Measurements from ENCODE around the gene XCL2.

XCL2 gene

GRCh38 chr1:168518813-168519212 is 25.0 kb downstream of the XCL2 start:
- ATAC-seq (ENCODE audit: insufficient read depth, low read depth): no peak
- Histone ChIP-seq H3K4me2 (ENCODE audit: insufficient read depth, low read length) (no peak overlapping the region), H2AFZ (ENCODE audit: low read depth, low read length) (no peak overlapping the region), H3K79me2 (ENCODE audit: insufficient read depth, low read length) (no peaks in the 10 kb centered on the region), H3K4me1 (ENCODE audit: insufficient read depth, low read length) (peaks cover 62% of the 10 kb centered on the region), H3K36me3 (ENCODE audit: insufficient read depth, low read length) (no peaks in the 10 kb centered on the region), H4K20me1 (ENCODE audit: insufficient read depth, low read length) (no peaks in the 10 kb centered on the region), H3K27ac (ENCODE audit: low read length) (no peak overlapping the region), H3K9ac (ENCODE audit: low read depth, low read length) (no peak overlapping the region), H3K27me3 (ENCODE audit: insufficient read depth, low read length, poor library complexity) (no peaks in the 10 kb centered on the region), H3K9me3 (ENCODE audit: insufficient read depth, low read length, severe bottlenecking) (peaks cover 4% of the 10 kb centered on the region), H3K4me3 (ENCODE audit: low read depth in 1 of 2, low read length in 2 of 2) (no peak overlapping the region)
- TF ChIP-seq EZH2 (IDR thresholded peaks at IDR 0.05; ENCODE audit: borderline replicate concordance, low read depth, low read length, severe bottlenecking): no peak
- TF ChIP-seq, protein P1, sequence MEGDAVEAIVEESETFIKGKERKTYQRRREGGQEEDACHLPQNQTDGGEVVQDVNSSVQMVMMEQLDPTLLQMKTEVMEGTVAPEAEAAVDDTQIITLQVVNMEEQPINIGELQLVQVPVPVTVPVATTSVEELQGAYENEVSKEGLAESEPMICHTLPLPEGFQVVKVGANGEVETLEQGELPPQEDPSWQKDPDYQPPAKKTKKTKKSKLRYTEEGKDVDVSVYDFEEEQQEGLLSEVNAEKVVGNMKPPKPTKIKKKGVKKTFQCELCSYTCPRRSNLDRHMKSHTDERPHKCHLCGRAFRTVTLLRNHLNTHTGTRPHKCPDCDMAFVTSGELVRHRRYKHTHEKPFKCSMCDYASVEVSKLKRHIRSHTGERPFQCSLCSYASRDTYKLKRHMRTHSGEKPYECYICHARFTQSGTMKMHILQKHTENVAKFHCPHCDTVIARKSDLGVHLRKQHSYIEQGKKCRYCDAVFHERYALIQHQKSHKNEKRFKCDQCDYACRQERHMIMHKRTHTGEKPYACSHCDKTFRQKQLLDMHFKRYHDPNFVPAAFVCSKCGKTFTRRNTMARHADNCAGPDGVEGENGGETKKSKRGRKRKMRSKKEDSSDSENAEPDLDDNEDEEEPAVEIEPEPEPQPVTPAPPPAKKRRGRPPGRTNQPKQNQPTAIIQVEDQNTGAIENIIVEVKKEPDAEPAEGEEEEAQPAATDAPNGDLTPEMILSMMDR (IDR thresholded peaks at IDR 0.05; ENCODE audit: borderline replicate concordance, extremely low read depth, low read length, poor library complexity, severe bottlenecking): no peak
- no peak for DNase-seq

DNA sequence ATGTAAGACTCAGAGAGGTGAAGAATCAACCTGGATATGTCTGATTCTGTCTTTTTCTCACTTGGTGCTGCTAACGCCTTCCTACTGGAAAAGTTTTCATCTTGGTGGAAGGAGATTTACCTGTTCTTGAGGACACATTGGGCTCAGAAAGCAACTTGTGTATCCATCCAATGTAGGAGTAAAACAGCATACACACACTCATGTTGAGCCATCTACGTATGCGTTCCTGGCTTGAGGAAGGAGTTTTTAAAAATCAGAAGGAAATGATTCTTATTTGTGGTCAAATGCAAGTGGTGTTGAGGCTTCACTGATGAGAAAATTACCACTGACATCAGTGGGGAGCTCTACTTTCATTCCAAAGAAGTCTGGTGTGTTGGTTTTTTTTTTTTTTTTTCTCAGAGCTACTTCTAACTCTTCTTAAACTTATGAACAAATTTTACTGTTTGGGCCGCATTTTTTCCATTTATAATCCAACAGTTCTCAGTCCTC is 25.6 kb downstream of the XCL2 start:
- ATAC-seq (ENCODE audit: insufficient read depth, low read depth) (no peak), DNase-seq (no peak)
- no peaks in the 10 kb centered on the region for H3K27me3 ChIP-seq (ENCODE audit: insufficient read depth, low read length, poor library complexity)
- TF ChIP-seq EZH2 (IDR thresholded peaks at IDR 0.05; ENCODE audit: borderline replicate concordance, low read depth, low read length, severe bottlenecking): no peak
- TF ChIP-seq, protein P1 (IDR thresholded peaks at IDR 0.05; ENCODE audit: borderline replicate concordance, extremely low read depth, low read length, poor library complexity, severe bottlenecking): no peak
- H2AFZ ChIP-seq (ENCODE audit: low read depth, low read length): no peak overlapping the region
- H3K27ac ChIP-seq (ENCODE audit: low read length): no peak overlapping the region
- H3K4me1 ChIP-seq (ENCODE audit: insufficient read depth, low read length): peaks cover 67% of the 10 kb centered on the region
- no peaks in the 10 kb centered on the region for H3K36me3 ChIP-seq (ENCODE audit: insufficient read depth, low read length)
- no peak overlapping the region for H3K4me3 ChIP-seq (ENCODE audit: low read depth in 1 of 2, low read length in 2 of 2)
- H3K9me3 ChIP-seq (ENCODE audit: insufficient read depth, low read length, severe bottlenecking): no peaks in the 10 kb centered on the region
- no peaks in the 10 kb centered on the region for H3K79me2 ChIP-seq (ENCODE audit: insufficient read depth, low read length)
- no peaks in the 10 kb centered on the region for H4K20me1 ChIP-seq (ENCODE audit: insufficient read depth, low read length)
- no peak overlapping the region for H3K4me2 ChIP-seq (ENCODE audit: insufficient read depth, low read length)
- H3K9ac ChIP-seq (ENCODE audit: low read depth, low read length): no peak overlapping the region

DNA sequence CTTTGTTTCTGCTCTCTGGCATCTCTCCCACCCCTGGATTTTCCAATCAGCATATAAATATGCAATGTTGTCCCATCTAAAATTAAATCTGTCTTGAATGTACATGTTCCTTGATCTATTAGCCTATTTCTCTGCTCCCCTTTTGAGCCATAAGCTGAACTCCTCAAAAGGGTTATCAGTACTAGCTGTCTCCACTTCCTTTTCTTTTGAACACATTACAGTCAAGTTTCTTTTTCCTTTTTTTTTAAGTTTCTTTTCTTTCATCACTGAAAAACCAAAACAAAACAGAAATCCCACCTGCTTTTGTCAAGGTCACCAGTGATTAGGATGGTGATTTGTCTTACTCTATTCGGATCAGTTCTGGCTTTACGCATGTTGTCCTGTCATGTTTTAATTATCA is 29.3 kb downstream of the XCL2 start:
- ATAC-seq (ENCODE audit: insufficient read depth, low read depth) (peak; percentile 44), DNase-seq (no peak)
- Histone ChIP-seq H3K4me1 (ENCODE audit: insufficient read depth, low read length) (peaks cover 47% of the 10 kb centered on the region), H3K36me3 (ENCODE audit: insufficient read depth, low read length) (no peaks in the 10 kb centered on the region), H3K27me3 (ENCODE audit: insufficient read depth, low read length, poor library complexity) (no peaks in the 10 kb centered on the region), H4K20me1 (ENCODE audit: insufficient read depth, low read length) (no peaks in the 10 kb centered on the region), H2AFZ (ENCODE audit: low read depth, low read length) (no peak overlapping the region), H3K9me3 (ENCODE audit: insufficient read depth, low read length, severe bottlenecking) (no peaks in the 10 kb centered on the region), H3K4me3 (ENCODE audit: low read depth in 1 of 2, low read length in 2 of 2) (no peak overlapping the region), H3K27ac (ENCODE audit: low read length) (peak overlapping the region; percentile 68), H3K4me2 (ENCODE audit: insufficient read depth, low read length) (no peak overlapping the region), H3K79me2 (ENCODE audit: insufficient read depth, low read length) (no peaks in the 10 kb centered on the region), H3K9ac (ENCODE audit: low read depth, low read length) (no peak overlapping the region)
- no peak for TF ChIP-seq EZH2 (IDR thresholded peaks at IDR 0.05; ENCODE audit: borderline replicate concordance, low read depth, low read length, severe bottlenecking)
- TF ChIP-seq, protein P1 (IDR thresholded peaks at IDR 0.05; ENCODE audit: borderline replicate concordance, extremely low read depth, low read length, poor library complexity, severe bottlenecking): no peak

All from DND-41 (cell line).